Measurements from ENCODE around the gene PARVB.

DNA sequence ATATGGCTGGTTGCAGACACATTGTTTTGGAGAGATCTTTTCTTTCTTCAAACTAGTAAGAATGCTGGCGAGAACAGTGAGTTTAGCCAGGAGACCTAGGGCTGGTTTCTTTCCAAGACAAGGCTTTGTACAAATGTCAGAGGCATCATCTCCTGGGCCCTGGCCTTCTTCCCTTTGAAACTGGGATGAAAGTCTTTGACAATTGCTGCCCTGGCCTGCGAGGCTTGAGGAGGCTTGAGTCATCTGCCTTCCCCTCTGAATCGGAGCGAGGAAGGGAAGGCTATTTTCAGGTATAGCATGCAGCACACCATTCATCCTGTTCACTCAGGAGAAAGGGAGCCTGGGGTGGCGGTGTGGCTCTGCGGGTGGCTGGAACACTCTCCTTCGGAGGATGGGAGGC, 135.1 kb downstream of the PARVB start:
- TF ChIP-seq, protein P1, sequence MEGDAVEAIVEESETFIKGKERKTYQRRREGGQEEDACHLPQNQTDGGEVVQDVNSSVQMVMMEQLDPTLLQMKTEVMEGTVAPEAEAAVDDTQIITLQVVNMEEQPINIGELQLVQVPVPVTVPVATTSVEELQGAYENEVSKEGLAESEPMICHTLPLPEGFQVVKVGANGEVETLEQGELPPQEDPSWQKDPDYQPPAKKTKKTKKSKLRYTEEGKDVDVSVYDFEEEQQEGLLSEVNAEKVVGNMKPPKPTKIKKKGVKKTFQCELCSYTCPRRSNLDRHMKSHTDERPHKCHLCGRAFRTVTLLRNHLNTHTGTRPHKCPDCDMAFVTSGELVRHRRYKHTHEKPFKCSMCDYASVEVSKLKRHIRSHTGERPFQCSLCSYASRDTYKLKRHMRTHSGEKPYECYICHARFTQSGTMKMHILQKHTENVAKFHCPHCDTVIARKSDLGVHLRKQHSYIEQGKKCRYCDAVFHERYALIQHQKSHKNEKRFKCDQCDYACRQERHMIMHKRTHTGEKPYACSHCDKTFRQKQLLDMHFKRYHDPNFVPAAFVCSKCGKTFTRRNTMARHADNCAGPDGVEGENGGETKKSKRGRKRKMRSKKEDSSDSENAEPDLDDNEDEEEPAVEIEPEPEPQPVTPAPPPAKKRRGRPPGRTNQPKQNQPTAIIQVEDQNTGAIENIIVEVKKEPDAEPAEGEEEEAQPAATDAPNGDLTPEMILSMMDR (tag by site-specific recombination; IDR thresholded peaks at IDR 0.05): no peak
- TF ChIP-seq ZNF292 (tag by site-specific recombination; IDR thresholded peaks at IDR 0.05; ENCODE audit: borderline replicate concordance, low read depth) (no peak), ZNF837 (tag by site-specific recombination; IDR thresholded peaks at IDR 0.05) (no peak), ZFP37 (tag by site-specific recombination; IDR thresholded peaks at IDR 0.05) (no peak)

Data from HEK293 (cell line).